Suprapubic skin (tissue), 3 donors: ENCODE data around the gene GOT2.

Source experiments
- CTCF ChIP-seq, 2 donors: fragments of 200-600 bp in 1 of 2; fragments of 450-650 bp in 1 of 2; sonication (generic) in 1 of 2; IDR thresholded peaks; one replicate each; pipeline ENCODE4 v1.5.1; 2016 to 2019; ENCODE audit warnings: antibody characterized with exemption in 2 of 2, mild to moderate bottlenecking in 1 of 2, moderate library complexity in 1 of 2
- POLR2A ChIP-seq, 2 donors: fragments of 450-650 bp; IDR thresholded peaks; one replicate each; pipeline ENCODE4 v1.6.1; 2017; ENCODE audit warnings: antibody characterized with exemption in 2 of 2, mild to moderate bottlenecking in 2 of 2, moderate library complexity in 2 of 2

DNA sequence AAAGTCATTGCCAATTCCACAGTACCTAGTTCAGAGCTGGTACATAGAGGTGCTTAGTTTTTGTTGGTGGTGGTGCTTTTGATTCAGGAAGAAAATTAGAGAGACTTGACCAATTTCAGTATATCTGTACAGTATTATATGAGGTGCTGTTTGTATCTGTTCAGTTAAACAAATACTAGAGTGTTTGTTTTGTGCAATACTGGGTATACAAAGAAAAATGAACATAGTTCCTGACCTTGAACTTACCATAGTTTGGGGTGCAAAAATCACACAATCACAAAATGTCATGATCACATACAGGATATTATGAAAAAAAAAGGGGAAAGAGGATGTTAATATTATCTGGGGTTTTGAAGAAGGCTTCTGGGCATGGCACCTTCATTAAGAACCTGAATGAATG, 39.8 kb upstream of the GOT2 start:
- no peak for TF ChIP-seq POLR2A (IDR thresholded peaks at IDR 0.05)
- TF ChIP-seq CTCF (IDR thresholded peaks at IDR 0.05) = no peak
